ENCODE data around the gene UHMK1.
"Not testable (repeated sequence)": the region's sequence is repeated elsewhere in the genome, so short reads cannot be mapped to it uniquely, and the experiment has no call there.

UHMK1 gene, protein sequence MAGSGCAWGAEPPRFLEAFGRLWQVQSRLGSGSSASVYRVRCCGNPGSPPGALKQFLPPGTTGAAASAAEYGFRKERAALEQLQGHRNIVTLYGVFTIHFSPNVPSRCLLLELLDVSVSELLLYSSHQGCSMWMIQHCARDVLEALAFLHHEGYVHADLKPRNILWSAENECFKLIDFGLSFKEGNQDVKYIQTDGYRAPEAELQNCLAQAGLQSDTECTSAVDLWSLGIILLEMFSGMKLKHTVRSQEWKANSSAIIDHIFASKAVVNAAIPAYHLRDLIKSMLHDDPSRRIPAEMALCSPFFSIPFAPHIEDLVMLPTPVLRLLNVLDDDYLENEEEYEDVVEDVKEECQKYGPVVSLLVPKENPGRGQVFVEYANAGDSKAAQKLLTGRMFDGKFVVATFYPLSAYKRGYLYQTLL

GRCh38 chr1:162497723-162498495, at the start of gene UHMK1:
Gene UHMK1, plus strand, starts transcription at chr1:162497818. Its CDS starts 183 bp downstream, at chr1:162498001.
- TF ChIP-seq CTCF (IDR thresholded peaks at IDR 0.05; ENCODE audit: low read depth, low read length, missing control alignments) = no peak
- H3K4me3 ChIP-seq (ENCODE audit: low read depth, low read length) = peak within 1 kb of the TSS; percentile 96
- DNase-seq (ENCODE audit: low read depth) = peak; percentile 86

DNA sequence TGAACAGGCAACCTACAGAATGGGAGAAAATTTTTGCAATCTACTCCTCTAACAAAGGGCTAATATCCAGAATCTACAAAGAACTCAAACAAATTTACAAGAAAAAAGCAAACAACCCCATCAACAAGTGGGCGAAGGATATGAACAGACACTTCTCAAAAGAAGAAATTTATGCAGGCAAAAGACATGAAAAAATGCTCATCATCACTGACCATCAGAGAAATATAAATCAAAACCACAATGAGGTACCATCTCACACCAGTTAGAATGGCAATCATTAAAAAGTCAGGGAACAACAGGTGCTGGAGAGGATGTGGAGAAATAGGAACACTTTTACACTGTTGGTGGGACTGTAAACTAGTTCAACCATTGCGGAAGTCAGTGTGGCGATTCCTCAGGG, 43.3 kb upstream of the UHMK1 start:
- not testable (repeated sequence) for DNase-seq (ENCODE audit: low read depth); H3K4me3 ChIP-seq (ENCODE audit: low read depth, low read length)

GRCh38 chr1:162456323-162456722, 41.3 kb upstream of the UHMK1 start:
- TF ChIP-seq CTCF (IDR thresholded peaks at IDR 0.05; ENCODE audit: low read depth, low read length, missing control alignments) = no peak
- H3K4me3 ChIP-seq (ENCODE audit: low read depth, low read length) = no peak overlapping the region
- no peak for DNase-seq (ENCODE audit: low read depth)

DNA sequence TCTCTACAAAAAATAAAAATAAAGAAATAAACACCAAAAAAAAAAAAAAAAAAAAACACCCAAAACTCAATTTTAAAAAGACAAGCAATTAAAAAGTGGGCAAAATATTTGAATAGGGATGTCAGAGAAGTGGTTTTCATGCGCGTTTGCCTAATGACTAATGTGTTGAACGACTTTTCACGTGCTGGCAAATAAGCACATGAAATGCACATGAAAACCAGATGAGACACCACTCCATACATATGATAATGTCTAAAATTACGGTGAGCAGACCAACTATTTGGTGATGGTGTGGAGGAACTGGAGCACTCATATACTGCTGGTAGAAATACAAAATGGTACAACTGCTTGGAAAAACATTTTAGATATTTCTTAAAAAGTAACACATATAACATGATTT, 39.4 kb upstream of the UHMK1 start:
- H3K4me3 ChIP-seq (ENCODE audit: low read depth, low read length) = no peak overlapping the region
- no peak for TF ChIP-seq CTCF (IDR thresholded peaks at IDR 0.05; ENCODE audit: low read depth, low read length, missing control alignments)
- DNase-seq (ENCODE audit: low read depth) = no peak

GRCh38 chr1:162462425-162462824, 35.2 kb upstream of the UHMK1 start:
- not testable (repeated sequence) for H3K4me3 ChIP-seq (ENCODE audit: low read depth, low read length); DNase-seq (ENCODE audit: low read depth)

DNA sequence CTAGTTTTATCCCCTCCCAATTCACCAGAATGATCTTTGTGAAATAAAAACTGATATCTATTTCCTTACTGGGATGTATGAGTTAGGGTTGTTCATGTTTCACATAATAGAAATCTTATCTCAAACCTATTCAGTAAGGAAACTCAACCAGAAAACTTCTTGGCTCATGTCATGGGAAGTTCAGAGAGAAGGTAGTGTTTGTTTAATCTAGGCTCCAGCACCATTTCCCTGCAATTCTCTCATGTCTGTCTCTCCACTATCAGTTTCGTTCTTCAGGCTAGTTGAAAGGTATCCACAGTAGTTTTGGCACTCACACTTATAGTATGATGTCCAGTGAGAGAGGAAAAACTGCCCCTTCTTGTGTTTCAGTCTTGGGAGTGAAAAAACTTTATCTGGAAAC, 34.6 kb upstream of the UHMK1 start:
- no peak for DNase-seq (ENCODE audit: low read depth)
- H3K4me3 ChIP-seq (ENCODE audit: low read depth, low read length) = no peak overlapping the region
- TF ChIP-seq CTCF (IDR thresholded peaks at IDR 0.05; ENCODE audit: low read depth, low read length, missing control alignments) = no peak

GRCh38 chr1:162466797-162467196, 30.8 kb upstream of the UHMK1 start:
- no peak overlapping the region for H3K4me3 ChIP-seq (ENCODE audit: low read depth, low read length)
- no peak for DNase-seq (ENCODE audit: low read depth)
- no peak for TF ChIP-seq CTCF (IDR thresholded peaks at IDR 0.05; ENCODE audit: low read depth, low read length, missing control alignments)

DNA sequence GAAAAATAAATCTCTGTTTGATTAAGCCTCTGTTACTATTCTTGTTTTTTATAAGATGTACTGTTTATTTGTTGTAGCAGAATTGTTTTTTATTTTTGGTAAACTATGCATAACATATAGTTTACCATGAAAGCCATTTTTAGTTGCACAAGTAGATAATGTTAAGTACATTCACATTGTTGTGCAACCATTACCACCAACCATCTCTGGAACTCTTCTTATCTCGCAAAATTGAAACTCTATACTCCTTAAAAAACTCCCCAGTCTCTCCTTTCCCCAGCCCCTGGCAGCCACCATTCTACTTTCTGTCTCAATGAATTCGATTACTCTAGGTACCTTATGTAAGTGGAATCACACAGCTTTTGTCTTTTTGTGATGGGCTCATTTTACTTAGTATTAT, 27.4 kb upstream of the UHMK1 start:
- TF ChIP-seq CTCF (IDR thresholded peaks at IDR 0.05; ENCODE audit: low read depth, low read length, missing control alignments) = no peak
- H3K4me3 ChIP-seq (ENCODE audit: low read depth, low read length) = no peak overlapping the region
- DNase-seq (ENCODE audit: low read depth) = no peak
